PC-9 (cell line): ENCODE results near the gene EPHA2.

Source experiments
- CTCF ChIP-seq: fragments of 200-600 bp; sonication (generic); conservative IDR thresholded peaks from 2 replicates; pipeline ENCODE4 v1.6.1; 2017; ENCODE audit warnings: mixed run types, antibody characterized with exemption, mild to moderate bottlenecking, moderate library complexity
- EZH2 ChIP-seq: fragments of 200-600 bp; sonication (generic); IDR thresholded peaks from 2 replicates; pipeline ENCODE4 v1.8.0; 2017; ENCODE audit warnings: antibody characterized with exemption, low read depth

- TF ChIP-seq CTCF (no peak), EZH2 (no peak)
Observed at GRCh38 chr1:16191309-16191708, 35.4 kb upstream of the EPHA2 start.
